ENCODE results near the gene PJVK. TPM values are rescaled to one million over a fixed set of nuclear protein-coding genes. Genes with fewer than 3 reads are reported as not detected.
"Not testable (repeated sequence)": the region's sequence is repeated elsewhere in the genome, so short reads cannot be mapped to it uniquely, and the experiment has no call there.

PJVK gene
- total RNA-seq, 4 donors from 2014 or later, result 1.7 to 3.1 (median 1.8) TPM; not detected in 1

DNA sequence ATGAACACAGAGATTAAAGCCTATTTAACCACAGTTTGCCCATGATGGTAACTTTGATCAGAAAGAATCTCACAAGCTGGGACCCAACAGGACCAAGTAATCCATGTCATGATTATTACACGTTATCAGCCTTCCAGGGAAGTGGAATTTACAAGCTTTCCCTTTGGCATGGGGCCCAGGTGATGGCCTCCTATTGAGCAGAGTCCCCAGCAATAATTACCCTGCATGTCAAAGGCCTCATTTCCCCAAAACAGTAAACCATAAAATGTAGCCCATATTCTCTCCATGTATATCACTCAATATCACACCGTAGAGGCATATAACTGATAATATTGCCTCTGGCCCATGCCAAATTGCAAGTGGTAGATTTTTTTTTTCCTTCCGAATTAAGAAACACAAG, 39.1 kb upstream of the PJVK start:
- no peak overlapping the region for H3K4me3 ChIP-seq
- peak in 2 of 3 donors; percentile 62 to 74 for DNase-seq
- no peak overlapping the region for H3K27ac ChIP-seq
- TF ChIP-seq POLR2A (IDR thresholded peaks at IDR 0.05), result no peak
- TF ChIP-seq, protein P1, sequence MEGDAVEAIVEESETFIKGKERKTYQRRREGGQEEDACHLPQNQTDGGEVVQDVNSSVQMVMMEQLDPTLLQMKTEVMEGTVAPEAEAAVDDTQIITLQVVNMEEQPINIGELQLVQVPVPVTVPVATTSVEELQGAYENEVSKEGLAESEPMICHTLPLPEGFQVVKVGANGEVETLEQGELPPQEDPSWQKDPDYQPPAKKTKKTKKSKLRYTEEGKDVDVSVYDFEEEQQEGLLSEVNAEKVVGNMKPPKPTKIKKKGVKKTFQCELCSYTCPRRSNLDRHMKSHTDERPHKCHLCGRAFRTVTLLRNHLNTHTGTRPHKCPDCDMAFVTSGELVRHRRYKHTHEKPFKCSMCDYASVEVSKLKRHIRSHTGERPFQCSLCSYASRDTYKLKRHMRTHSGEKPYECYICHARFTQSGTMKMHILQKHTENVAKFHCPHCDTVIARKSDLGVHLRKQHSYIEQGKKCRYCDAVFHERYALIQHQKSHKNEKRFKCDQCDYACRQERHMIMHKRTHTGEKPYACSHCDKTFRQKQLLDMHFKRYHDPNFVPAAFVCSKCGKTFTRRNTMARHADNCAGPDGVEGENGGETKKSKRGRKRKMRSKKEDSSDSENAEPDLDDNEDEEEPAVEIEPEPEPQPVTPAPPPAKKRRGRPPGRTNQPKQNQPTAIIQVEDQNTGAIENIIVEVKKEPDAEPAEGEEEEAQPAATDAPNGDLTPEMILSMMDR (IDR thresholded peaks at IDR 0.05), result no peak
- H3K36me3 ChIP-seq, result no peaks in the 10 kb centered on the region
- H3K27me3 ChIP-seq, result no peaks in the 10 kb centered on the region
- H3K4me1 ChIP-seq, result no peaks in the 10 kb centered on the region
- H3K9me3 ChIP-seq, result no peaks in the 10 kb centered on the region

DNA sequence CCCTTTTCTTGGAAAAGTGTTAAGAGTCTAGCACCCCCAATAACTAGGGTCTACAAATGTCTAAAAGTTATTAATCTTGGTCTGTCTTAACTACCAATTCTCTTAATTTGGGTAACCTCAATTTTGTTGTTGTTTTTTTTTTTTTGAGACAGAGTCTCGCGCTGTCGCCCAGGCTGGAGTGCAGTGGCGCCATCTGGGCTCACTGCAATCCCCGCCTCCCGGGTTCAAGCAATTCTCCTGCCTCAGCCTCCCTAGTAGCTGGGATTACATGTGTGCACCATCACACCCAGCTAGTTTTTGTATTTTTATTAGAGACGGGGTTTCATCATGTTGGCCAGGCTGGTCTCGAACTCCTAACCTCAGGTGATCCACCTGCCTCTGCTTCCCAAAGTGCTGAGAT, 38.7 kb upstream of the PJVK start:
- not testable (repeated sequence) for H3K9me3 ChIP-seq, DNase-seq

DNA sequence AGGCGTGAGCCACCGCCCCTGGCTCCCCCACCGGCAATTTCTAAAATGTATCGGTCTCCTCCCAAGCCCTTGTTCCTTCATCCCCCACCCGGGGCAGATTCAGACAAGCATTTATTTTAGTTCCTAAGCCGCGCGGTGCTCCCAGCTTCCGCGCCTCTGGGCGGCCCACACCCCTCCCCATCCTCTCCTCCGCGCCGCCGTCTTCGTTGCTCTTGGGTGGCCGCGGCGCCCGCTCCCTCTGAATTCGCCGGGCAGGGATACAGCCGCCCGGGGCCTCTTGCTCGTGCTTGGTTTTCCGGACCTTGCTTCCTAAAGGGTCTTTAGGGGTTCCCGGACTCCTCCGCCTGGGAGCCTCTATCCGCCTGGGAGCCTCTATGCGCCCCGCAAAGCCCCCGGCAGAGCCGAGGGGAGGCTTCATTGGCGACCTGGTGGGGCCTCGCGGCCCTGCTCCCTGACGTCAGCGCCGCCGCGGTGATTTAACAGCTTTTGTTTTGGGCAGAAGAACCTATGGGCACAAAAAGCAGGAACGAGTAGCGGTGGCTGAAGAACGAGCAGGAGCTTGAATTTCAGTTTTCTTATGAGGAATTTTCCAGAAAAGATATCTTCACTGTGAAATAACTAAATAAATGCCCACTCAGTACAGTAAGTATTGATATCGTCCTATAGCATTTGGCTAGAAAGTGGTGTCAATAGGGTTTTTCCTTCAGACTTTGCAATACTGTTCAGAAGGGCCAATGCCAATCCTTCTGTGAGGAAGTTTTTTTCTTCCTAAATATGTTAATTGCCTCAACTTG, 37.5 kb upstream of the PJVK start:
- H3K27me3 ChIP-seq, result no peaks in the 10 kb centered on the region
- peak; percentile 72 to 87 (median 80) for DNase-seq
- no peak for TF ChIP-seq POLR2A (IDR thresholded peaks at IDR 0.05)
- TF ChIP-seq, protein P1 (IDR thresholded peaks at IDR 0.05), result peak in 1 of 6 experiments; percentile 1
- H3K9me3 ChIP-seq, result no peaks in the 10 kb centered on the region
- H3K36me3 ChIP-seq, result no peaks in the 10 kb centered on the region
- H3K27ac ChIP-seq, result peak overlapping the region; percentile 76 to 95 (median 78)
- peak overlapping the region; percentile 48 to 69 (median 61) for H3K4me3 ChIP-seq
- no peaks in the 10 kb centered on the region for H3K4me1 ChIP-seq

More for the DNA sequence above, 38.7 kb upstream of the PJVK start:
- not testable (repeated sequence) for H3K4me3 ChIP-seq, H3K36me3 ChIP-seq, H3K27me3 ChIP-seq, H3K27ac ChIP-seq, H3K4me1 ChIP-seq

DNA sequence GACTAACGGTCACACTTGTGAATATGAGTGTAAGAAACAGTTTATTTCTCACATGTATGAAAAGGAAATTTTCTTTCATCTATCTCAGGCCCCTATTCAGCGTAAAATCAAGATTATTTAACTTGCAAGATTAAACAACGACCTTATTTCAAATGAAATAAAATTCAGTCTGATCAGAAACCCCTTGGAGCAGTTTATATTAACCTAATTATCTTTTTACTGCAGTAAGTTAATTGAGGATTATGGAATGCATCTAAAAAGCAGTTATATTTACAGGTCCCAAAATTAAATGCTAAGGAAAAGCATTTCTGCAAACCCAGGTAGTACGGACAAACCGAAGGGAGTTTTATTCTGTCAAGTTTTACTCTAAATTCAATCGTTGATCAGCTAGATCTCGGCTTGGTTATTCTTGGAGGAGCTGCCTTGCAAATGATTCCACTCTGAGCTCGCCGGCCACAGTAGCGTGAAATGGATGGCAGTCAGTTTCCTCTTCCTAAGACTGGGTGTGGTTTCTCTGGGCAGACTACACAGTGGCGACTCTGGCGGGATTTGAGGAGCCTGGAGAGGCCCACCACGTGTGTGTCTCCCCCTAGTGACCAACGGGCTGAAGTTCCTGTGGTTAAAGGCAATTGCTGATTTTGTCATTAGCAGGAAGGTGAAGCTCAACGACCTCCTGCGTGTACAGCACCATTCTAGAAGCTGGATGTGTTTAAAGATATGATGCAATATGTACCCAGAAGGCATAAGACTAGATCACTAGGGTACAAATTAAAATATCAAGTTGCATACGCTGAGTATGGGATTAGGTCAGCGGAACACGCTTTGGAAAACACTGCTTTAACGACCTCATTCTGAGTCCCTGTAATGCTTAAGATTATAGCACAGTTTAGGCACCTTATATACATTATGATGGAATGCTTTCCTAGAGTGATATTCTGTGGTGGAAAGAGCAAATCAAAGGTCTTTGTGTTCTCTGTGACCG, 36.6 kb upstream of the PJVK start:
- peak overlapping the region; percentile 48 to 69 (median 61) for H3K4me3 ChIP-seq
- H3K36me3 ChIP-seq, result no peaks in the 10 kb centered on the region
- TF ChIP-seq, protein P1 (IDR thresholded peaks at IDR 0.05), result peak; percentile 77 to 86 (median 82)
- TF ChIP-seq POLR2A (IDR thresholded peaks at IDR 0.05), result no peak
- DNase-seq, result peak; percentile 77 to 94 (median 88)
- H3K27me3 ChIP-seq, result no peaks in the 10 kb centered on the region
- no peaks in the 10 kb centered on the region for H3K4me1 ChIP-seq
- no peaks in the 10 kb centered on the region for H3K9me3 ChIP-seq
- H3K27ac ChIP-seq, result peak overlapping the region; percentile 76 to 95 (median 78)

DNA sequence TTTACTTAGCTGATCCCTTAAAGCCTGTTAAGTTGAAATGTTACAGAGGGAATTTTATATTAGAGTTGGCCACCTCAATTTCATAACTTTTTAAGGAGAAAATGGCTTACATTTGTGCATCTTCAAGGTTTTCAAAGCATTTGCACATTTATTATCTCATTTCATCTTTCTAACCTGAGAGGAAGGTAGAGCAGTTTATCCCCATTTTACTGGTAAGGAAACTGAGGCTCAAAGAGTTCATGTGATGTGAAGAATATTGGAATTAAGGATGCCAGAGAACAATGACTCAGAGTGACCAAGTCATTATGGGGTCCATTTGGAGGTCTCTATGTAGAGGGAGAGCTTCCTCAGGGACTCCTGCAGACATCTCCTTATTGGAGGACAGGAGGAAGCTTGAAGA, 35.2 kb upstream of the PJVK start:
- Histone ChIP-seq H3K27me3 (no peaks in the 10 kb centered on the region), H3K4me1 (no peaks in the 10 kb centered on the region), H3K36me3 (no peaks in the 10 kb centered on the region), H3K27ac (no peak overlapping the region), H3K4me3 (no peak overlapping the region), H3K9me3 (no peaks in the 10 kb centered on the region)
- no peak for DNase-seq
- TF ChIP-seq, protein P1 (IDR thresholded peaks at IDR 0.05), result no peak
- no peak for TF ChIP-seq POLR2A (IDR thresholded peaks at IDR 0.05)

Measured in Peyer's patch (tissue), 4 donors.